HG03064 (cell line): ENCODE results near the gene RBBP8.
"Not testable (repeated sequence)": the region's sequence is repeated elsewhere in the genome, so short reads cannot be mapped to it uniquely, and the experiment has no call there.

ENCODE experiments used
- ATAC-seq: cut with Tn5 transposase; IDR thresholded peaks from one replicate; pipeline ENCODE4 v1.9.1; 2021; ENCODE audit warnings: low read depth; ENCODE audit not compliant: unreplicated experiment

The RBBP8 gene

DNA sequence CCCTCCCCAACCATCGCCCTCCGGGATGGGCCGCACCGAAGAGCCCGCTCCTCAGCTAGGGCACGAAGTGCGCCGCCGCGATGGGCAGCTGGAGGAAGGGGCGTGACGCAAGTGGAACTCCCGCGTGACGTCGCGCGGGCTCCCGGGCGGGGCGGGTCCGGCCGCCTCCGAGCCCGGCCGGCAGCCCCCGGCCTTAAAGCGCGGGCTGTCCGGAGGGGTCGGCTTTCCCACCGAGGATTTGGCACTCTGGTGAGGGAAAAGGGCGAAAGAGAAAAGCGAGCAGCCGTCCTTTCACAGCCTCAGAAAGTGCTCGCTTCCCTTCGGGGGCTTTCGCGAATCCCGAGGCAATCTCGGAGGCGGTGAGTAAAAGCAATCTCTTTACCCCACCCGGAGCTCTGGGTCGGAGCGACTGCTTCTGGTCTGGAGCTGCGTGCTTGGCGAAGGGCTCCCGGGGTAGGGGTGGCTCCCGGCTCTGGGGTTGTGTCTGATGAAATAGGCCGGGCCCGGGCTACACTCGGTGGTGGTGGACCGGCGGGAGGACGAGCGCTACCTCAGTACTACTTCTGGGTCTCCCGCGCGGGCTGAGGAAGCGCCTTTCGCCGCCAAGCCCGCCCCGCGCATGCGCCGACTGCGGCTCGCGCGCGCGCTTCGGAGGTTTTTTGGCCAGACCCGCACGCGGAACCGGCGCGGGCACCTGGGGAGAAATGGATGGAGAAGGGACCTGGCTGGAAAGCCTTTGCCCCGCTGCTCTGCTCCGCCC, at the start of gene RBBP8:
Gene RBBP8 (plus strand): TSS at position 123 of the 760 bp plus-strand sequence. CDS start 3,524 bp downstream, outside the sequence.
- peak; percentile 85 for ATAC-seq

DNA sequence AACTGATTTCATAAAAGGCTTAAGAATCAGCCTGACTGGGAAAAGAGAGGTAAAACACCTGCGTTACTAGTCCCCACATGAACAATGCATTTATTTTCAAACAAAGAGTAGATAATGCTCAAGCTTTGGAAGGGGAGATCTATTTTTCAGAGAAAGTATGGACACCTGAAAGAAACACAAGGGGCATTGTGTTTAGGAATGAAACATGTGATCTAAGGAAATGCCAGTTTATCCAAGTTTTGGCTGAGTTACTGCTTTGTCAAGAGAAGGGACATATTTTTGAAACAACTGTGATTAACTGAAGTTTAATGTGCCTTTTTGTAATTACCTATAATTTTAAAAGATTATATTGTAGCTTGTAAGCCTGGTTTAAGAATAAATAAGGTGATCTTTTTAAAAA, 49.3 kb upstream of the RBBP8 start:
- ATAC-seq, result no peak

DNA sequence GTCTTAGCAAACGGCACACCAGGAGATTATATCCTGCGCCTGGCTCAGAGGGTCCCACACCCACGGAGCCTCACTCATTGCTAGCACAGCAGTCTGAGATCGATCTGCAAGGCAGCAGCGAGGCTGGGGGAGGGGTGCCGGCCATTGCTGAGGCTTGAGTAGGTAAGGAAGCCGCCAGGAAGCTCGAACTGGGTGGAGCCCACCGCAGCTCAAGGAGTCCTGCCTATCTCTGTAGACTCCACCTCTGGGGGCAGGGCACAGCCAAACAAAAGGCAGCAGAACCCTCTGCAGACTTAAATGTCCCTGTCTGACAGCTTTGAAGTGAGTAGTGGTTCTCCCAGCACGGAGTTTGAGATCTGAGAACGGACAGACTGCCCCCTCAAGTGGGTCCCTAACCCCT, 47.4 kb upstream of the RBBP8 start:
- ATAC-seq, result not testable (repeated sequence)

DNA sequence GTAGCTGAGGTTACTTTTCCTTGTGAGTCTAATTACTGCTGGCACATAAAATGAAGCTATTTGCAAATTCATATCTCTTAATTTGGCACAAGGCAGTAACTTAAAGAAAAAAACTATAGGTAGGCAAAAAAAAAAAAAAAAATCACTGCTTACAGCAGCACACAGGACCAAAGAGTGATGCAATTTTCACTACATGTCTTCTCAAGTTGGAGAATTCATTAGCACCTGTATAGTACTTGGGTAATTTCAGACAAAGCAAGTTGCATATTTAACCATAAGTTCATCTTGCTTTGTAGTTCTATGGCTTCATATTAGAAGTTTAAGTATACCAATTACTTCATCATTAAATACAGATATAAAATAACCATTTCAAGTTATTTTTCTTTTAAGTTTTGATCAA, 33.7 kb upstream of the RBBP8 start:
- no peak for ATAC-seq

DNA sequence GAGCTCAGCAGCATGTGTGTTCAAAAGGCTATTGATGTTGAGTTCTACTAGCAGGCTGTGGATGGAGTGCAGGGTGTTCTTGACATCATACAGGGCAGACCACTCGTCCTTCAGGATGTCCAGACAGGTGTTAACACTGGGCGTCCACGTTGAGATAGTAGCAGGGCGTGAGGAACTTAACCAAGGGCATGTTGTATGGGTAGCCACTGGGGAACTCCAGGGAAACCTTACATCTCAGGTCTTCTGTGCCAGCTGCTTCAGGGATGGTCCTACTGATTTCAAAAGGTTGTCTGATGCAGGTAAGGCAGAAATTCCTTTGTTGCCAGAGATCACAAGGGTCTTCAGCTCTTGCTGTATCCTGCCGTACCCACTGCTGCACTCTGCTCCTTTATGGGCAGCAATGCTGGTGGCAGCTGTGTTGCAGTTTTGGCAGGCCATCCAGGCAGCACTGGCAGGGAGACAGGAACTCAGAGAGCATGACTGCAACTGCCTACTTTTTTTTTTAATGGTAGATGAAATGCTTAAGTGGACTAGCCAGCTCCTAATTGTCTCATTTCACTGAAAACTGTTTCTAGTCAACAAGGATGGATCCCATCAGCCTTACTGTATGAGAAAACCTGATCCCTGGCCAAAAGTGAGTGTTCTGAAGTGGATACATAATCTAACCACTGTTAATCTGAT, 32.4 kb upstream of the RBBP8 start:
- no peak for ATAC-seq

DNA sequence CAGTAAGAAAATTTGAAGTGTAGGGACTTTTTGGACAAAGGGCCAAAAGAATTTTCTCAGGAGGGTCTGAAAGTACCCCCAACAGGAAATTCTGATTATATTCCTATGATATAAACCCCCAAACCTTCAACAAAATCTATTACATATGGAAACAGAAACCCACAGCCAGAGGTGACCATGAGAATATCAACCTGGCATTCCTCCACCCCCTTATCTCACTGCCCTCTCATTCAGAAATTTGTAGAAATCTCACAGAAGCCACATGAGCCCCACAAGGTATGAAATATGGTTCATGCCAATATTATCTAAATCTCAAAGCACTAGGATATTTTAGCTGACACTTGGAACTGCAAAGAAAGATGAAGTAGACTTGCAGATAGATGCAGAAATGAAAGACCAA, 31.0 kb upstream of the RBBP8 start:
- ATAC-seq, result no peak

DNA sequence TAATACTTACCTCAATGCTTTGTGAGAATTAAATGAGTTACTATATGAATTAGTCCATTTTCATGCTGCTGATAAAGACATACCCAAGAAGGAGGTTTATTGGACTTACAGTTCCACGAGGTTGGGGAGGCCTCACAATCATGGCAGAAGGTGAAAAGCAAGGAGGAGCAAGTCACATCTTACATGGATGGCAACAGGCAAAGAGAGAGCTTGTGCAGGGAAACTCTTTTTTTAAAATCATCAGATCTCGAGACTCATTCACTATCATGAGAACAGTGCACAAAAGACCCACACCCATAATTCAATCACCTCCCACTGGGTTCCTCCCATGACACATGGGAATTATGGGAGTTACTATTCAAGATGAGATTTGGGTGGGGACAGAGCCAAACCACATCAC, 29.9 kb upstream of the RBBP8 start:
- not testable (repeated sequence) for ATAC-seq

DNA sequence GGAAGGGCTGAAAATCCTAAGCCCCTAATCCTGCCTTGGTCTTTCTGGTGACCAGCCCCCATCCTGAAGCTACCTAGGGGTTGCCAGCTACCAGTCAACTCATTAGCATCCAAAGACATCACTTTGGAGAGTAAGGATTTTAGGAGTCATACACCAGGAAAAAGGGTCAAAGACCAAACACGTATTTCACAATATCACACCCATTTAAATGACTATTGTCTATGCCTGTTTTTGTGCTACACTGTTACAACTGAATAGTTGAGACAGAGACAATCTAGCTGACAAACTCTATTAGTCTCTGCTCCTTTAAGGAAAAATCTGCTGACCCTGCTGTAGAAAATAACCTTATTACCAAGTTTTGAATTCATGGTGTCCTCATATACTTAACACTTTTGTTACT, 21.0 kb upstream of the RBBP8 start:
- no peak for ATAC-seq

DNA sequence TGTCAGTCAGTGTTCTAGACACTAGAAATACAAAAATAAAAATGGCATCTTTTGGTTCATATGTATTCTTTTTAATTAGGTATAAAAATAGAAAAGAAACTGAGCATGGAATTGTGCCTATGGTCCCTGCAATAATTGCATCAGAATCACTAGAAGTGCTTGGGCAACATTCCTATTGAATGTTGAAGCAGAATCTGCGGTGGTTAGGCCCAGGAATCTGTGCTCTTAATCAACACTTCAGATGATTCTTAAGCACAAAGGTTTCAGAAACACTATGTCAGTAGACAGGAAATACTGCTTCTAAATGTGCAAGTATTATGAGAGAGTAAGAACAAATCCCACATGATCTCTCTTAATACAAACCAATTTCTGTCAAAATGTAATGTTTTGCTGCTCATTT, 20.3 kb upstream of the RBBP8 start:
- ATAC-seq, result no peak

DNA sequence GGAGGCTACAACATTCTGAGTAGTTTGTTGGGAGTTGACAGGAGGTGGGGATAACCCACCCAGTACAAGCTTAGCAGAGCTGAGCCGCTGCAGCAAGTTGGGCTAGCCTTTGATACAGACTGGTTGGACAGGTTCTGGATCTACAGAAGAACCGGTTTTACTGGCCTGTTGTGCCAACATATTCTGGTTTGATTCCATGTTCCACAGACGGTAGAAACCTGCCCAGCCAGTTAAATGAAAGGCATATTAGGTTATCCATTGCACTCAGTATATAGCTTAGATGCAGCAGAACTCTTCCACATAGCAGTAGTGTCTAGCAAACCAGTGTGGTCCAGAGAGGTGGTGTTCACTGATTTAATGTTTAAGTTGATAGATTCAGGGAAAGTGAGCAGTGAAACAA, 19.3 kb upstream of the RBBP8 start:
- no peak for ATAC-seq

DNA sequence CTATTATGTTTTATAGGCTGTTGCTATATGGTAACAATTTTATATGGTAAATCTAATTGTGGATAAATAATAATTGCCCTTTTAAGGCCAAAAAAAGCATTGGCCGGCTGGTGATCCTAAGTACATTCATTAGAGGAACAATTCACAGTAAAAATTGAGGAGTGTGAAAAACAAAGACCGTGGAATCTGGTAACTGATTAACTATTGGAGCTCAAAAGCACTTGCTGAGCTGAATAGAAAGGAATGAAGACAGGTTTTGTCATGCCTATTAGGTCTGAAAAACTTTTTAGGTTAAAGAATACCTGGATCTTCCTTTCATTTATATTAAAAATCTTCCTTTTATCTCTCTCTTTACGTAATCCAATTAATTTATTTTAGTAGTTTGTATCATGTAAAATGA, 18.5 kb upstream of the RBBP8 start:
- no peak for ATAC-seq

DNA sequence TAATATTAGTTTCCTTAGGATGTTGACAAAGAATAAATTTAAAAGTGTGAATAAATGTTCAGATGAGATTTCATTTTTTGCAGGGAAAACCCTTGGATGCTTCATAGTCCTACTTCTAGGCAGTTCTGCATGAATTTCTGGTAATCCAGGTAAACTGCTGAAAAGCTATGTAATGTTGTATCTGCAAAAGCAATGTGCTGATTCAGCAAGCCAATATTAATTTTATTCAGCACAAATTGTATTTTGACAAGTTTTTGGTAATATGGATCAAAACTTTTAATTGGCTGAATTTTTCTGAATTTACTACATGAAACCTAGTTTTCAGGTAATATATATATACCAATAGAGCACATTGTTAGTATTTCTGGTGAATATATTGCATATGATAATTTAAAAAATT, 17.8 kb upstream of the RBBP8 start:
- ATAC-seq, result no peak

DNA sequence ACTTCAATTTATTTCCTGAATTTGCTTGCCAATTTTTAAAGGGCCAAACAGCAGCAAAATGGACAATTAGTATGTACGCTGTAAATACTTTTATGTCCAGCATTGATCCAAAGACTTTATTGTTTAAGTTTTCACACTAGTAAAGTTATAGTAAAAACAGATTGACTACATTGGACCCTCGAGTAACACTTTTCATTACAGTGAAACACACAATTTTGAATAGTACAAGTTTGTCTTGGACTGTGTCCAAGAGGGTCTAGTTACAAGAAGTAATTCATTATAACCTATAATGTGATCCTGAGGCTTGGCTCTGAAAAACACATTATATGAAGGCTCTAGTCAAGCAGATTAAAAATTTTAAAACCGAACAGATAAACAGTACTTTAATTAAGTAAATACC, 11.4 kb upstream of the RBBP8 start:
- no peak for ATAC-seq

DNA sequence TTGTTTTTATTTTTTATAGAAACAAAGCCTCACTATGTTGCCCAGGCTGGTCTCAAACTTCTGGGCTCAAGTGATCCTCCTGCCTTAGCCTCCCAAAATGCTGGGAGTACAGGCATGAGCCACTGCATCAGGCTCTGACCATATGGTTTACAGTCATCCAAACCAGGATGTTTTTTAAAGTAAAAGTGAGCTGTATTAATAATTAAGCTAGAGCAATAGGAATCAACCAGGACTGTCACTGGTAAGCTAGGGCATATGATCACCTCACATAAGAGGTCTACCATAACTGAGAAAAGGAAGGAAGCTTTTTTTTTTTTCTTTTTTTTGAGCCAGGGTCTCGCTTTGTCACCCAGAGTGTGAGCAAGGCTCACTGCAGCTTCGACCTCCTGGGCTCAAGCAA, 8.5 kb upstream of the RBBP8 start:
- ATAC-seq, result no peak

DNA sequence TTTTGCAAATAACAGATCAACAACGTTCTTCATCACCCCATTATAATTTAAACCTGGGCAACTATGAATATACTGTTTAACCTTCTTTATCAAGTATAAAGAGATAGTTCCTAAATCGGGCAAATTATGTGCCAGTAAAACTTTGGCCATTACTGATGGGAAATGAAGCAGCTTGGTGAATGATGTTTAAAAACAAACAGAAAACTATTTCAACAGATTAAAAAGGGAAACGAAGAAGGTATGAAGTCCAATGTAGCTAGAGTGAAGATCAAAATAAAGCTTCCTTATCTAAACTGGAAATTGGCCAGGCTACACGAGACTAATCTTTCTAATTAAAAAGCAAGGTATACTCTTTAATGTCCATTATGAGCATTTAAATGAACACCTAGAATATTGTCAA, 6.7 kb upstream of the RBBP8 start:
- ATAC-seq, result no peak

DNA sequence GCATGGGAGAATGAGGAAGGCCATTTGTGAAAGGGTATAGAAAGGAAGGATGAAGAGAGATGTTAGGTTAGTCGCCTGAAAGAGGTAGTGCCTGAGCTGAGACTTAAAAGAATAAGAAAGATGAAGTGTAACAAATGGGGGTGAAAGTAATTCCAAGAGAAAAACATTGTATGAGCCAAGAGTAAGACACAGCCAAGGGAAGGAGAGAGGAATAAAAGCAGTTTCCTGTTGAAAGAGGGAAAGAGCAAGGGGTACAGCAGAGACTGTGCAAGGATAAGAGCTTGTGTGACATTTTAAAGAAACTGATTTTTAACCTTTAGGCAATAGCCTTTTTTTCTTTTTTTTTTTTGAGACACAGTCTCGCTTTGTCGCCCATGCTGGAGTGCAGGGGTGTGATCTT, 4.8 kb upstream of the RBBP8 start:
- ATAC-seq, result no peak

DNA sequence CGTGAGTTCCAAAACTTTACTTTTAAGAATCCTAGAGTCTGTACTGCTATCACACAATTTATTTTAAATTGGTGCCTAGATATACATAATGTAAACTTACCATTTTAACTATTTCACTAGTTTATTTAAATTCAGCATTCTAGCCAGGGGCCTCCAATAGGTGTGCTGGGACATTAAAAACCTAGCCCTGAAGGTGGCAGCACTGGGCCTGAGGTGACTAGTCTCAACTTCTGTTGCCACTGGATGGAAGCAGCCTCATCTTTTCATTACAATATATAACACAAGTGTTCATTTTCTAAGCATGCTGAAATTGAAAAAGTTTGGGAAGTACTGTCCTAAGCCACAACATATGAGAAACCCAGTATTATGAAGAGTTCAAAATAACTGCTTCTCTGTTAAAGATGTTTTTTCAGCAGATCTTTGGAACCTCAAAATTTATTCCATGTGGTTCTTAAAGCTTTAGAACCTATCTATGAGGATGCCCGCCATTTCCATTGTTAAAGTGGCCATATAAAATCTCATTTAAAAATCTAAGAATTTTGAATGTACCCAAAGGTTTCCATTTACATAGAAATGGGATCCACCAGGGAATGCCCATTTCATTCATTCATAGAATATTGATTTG, 2.9 kb upstream of the RBBP8 start:
- no peak for ATAC-seq

DNA sequence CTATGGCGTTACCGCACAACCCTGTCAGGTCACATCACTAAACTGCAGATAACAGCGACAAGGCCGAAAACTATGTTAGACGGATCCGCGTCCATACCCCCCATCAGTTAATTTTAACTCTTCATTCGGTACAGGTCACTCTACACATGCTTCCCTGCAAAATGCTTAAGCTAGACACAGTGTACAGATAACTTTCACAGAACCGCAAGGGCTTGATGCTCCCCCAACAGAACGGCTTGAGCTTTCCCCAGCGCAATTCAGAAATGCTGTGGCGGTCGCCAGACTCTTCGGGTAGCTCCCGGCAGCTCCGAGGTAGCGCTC, 283 bp upstream of the RBBP8 start:
- ATAC-seq, result peak; percentile 21

DNA sequence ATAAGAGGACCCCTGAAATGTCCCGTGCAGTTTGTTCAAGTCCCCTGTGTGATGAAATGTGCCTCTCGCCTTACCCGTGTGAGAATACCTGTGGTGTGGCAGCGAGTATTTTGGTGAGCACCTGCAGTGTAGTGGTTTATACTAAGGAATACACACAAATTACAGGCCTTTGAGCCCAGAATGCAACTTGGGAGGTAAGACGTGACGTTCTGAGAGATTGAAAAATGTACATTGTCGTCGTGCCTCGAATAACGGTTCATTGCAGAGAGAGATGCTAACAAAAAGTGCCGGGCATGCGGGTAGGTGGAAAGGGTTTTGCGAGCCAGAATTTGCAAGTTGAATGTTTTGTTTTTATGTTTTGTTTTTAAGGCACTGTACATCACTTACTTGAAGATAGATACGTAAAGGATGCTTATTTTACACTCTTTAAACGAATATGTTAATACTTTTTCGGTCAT, 867 bp downstream of the RBBP8 start:
- peak; percentile 18 for ATAC-seq

DNA sequence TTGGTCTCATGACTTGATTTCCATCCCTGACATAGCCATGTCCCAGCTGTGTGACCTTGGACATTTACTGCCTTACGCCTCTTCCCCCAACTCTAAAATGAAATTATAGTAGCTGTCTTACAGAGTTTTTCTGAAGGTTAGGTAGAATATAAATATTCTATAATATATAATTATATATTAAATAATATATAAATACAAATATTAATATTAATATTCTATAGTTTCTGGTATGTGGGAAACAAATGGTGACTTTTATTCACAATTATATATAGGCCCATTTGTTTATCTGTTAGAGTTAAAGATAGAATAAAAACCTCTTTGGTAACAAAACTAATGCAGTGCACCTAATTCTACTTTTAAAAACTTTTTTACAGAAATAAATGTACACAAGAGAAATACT, 1.7 kb downstream of the RBBP8 start:
- no peak for ATAC-seq

DNA sequence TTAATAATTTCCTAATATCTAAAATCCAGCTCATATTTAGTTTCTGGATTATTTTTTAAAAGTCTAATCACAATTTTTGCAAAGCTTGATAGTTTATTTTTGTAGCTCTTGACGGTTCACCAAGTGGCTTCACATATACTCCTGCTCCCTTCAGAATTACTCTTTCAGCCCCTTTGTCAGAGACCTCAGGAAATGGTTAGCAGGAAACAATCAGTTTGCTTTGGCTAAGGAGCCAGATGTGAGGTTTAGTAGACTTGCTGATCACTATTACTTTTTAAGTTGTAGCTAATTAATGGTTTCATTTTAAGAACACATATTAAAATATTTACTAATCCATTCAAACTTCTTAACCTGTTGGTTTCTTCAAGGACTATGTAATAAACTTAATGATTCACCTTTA, 2.3 kb downstream of the RBBP8 start:
- ATAC-seq, result no peak

DNA sequence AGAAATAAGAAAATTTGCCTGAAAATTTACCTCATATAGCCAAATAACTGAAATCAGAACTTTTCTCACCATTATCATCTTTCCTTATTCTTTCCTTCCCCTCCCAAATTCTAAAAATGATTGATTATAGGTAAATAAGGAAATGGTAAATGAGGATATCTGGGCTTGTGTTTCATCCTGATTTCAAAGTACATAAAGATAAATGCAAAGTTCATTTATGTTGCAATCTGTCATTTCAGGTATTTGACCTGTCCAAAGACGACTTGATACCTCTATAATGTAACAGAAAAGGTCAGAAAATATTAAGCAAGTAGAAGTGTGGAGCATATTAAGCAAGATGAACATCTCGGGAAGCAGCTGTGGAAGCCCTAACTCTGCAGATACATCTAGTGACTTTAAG, 3.4 kb downstream of the RBBP8 start:
- ATAC-seq, result no peak
